Gastrocnemius medialis (tissue), 4 donors: ENCODE measurements around the gene SWAP70. TPM values are rescaled to one million over a fixed set of nuclear protein-coding genes. Genes with fewer than 3 reads are reported as not detected.
A peak's percentile ranks its signal among the peaks of the same experiment; 100 is the strongest.

ENCODE experiments used
- ATAC-seq, 2 donors: fragments of 150-250 bp; one replicate each; pipeline ENCODE4 v1.9.1; 2016
- DNase-seq, 2 donors: peaks; one replicate each; pipeline ENCODE4 v3.0.0-alpha.2; 2019
- H3K27ac ChIP-seq, 4 donors: fragments of 200-600 bp; sonication (generic); 1 replicate in 1 of 4; 2 replicates in 3 of 4; pipeline ENCODE4 v1.5.1; 2016 to 2018; ENCODE audit warnings: mild to moderate bottlenecking in 2 of 4, moderate library complexity in 1 of 4
- H3K27me3 ChIP-seq, 3 donors: fragments of 200-600 bp; sonication (generic) in 2 of 3; 1 replicate in 1 of 3; 2 replicates in 2 of 3; pipeline versions ENCODE4 v1.5.1 to v1.6.0; 2016 to 2019; ENCODE audit warnings: mild to moderate bottlenecking in 1 of 3, moderate library complexity in 1 of 3
- H3K36me3 ChIP-seq, 2 donors: fragments of 200-600 bp; sonication (generic) in 1 of 2; one replicate each; pipeline ENCODE4 v1.5.1; 2017 to 2018
- H3K4me1 ChIP-seq, 2 donors: fragments of 200-600 bp; sonication (generic) in 1 of 2; one replicate each; pipeline ENCODE4 v1.5.1; 2016 to 2017; ENCODE audit warnings: mild to moderate bottlenecking in 2 of 2
- H3K4me3 ChIP-seq, 4 donors: fragments of 200-600 bp; sonication (generic) in 3 of 4; 1 replicate in 1 of 4; 2 replicates in 3 of 4; pipeline ENCODE4 v1.5.1; 2016 to 2019; ENCODE audit warnings: mild to moderate bottlenecking in 2 of 4
- H3K9me3 ChIP-seq, 3 donors: fragments of 200-600 bp; sonication (generic) in 2 of 3; 1 replicate in 1 of 3; 2 replicates in 2 of 3; pipeline ENCODE4 v1.5.1; 2016 to 2019
- CTCF ChIP-seq, 5 experiments: fragments of 450-650 bp in 3 of 5; fragments of 200-600 bp in 2 of 5; sonication (generic) in 2 of 5; IDR thresholded peaks in 4 of 5; conservative IDR thresholded peaks in 1 of 5; 1 replicate in 4 of 5; 2 replicates in 1 of 5; pipeline ENCODE4 v1.5.1; 2016 to 2019; ENCODE audit warnings: antibody characterized with exemption in 5 of 5, mild to moderate bottlenecking in 3 of 5, moderate library complexity in 3 of 5
- POLR2A ChIP-seq, 2 donors: fragments of 450-650 bp; IDR thresholded peaks; one replicate each; pipeline ENCODE4 v1.6.1; 2017; ENCODE audit warnings: antibody characterized with exemption in 2 of 2, mild to moderate bottlenecking in 2 of 2, moderate library complexity in 2 of 2
- in situ Hi-C, 4 donors: fragments of 200-750 bp; cut with MboI; loops; one replicate each; pipeline versions ENCODE4 v1.15.0 to v1.8.0; 2017; ENCODE audit warnings: low sequenced_read_pairs in 4 of 4
- intact Hi-C: fragments of 100-400 bp; cut with DNase I; formaldehyde crosslinking; loops from one replicate; pipeline ENCODE4 v1.15.1; 2023; ENCODE audit warnings: low total_unique reads
- total RNA-seq, 4 donors: library from RNA; depleted of rRNA; stranded (reverse); fragments of >200 nt; gene quantifications; one replicate each; pipeline versions ENCODE4 v1.1.0 to v1.2.3, GENCODE V29; 2016

SWAP70 gene
- total RNA-seq, 4 donors from 2014 or later, result 6.5 to 14.4 (median 9.1) TPM

GRCh38 chr11:9722893-9723292 lies 59.0 kb downstream of the SWAP70 start:
- H3K36me3 ChIP-seq, result no peaks in the 10 kb centered on the region
- H3K27me3 ChIP-seq, result no peaks in the 10 kb centered on the region
- H3K9me3 ChIP-seq, result no peaks in the 10 kb centered on the region
- no peak overlapping the region for H3K4me3 ChIP-seq
- H3K4me1 ChIP-seq, result peaks cover under 1 to 26% of the 10 kb centered on the region in 2 donors
- H3K27ac ChIP-seq, result peak overlapping the region in 1 of 4 donors; percentile 16
- intact Hi-C loops, result no loop called here
- in situ Hi-C loops, result no loop called here
- TF ChIP-seq CTCF (IDR thresholded peaks at IDR 0.05 in 4 of 5, conservative IDR thresholded peaks at IDR 0.05 in 1 of 5) (no peak), POLR2A (IDR thresholded peaks at IDR 0.05) (no peak)
- DNase-seq (no peak), ATAC-seq (no peak)

- TF ChIP-seq CTCF (IDR thresholded peaks at IDR 0.05 in 4 of 5, conservative IDR thresholded peaks at IDR 0.05 in 1 of 5) (no peak), POLR2A (IDR thresholded peaks at IDR 0.05) (no peak)
- intact Hi-C loops (no loop called here), in situ Hi-C loops (no loop called here)
- peaks cover 0 to 4% of the 10 kb centered on the region in 2 donors for H3K4me1 ChIP-seq
- no peaks in the 10 kb centered on the region for H3K9me3 ChIP-seq
- no peaks in the 10 kb centered on the region for H3K27me3 ChIP-seq
- ATAC-seq, result no peak
- no peak overlapping the region for H3K27ac ChIP-seq
- DNase-seq, result no peak
- no peak overlapping the region for H3K4me3 ChIP-seq
- H3K36me3 ChIP-seq, result no peaks in the 10 kb centered on the region
These were observed 62.6 kb downstream of the SWAP70 start for GRCh38 chr11:9726321-9727022.

- no peaks in the 10 kb centered on the region for H3K27me3 ChIP-seq
- ATAC-seq (no peak), DNase-seq (no peak)
- H3K4me3 ChIP-seq, result no peak overlapping the region
- no peaks in the 10 kb centered on the region for H3K9me3 ChIP-seq
- no peaks in the 10 kb centered on the region for H3K4me1 ChIP-seq
- no peak for TF ChIP-seq POLR2A (IDR thresholded peaks at IDR 0.05)
- intact Hi-C loops (no loop called here), in situ Hi-C loops (no loop called here)
- peaks cover 0 to 7% of the 10 kb centered on the region in 2 donors for H3K36me3 ChIP-seq
- H3K27ac ChIP-seq, result no peak overlapping the region
These were observed 64.2 kb downstream of the SWAP70 start for GRCh38 chr11:9728058-9728457.

- TF ChIP-seq CTCF (IDR thresholded peaks at IDR 0.05 in 4 of 5, conservative IDR thresholded peaks at IDR 0.05 in 1 of 5) (no peak), POLR2A (IDR thresholded peaks at IDR 0.05) (no peak)
- DNase-seq (no peak), ATAC-seq (no peak)
- no peaks in the 10 kb centered on the region for H3K4me1 ChIP-seq
- peaks cover 0 to 10% of the 10 kb centered on the region in 2 donors for H3K36me3 ChIP-seq
- no peak overlapping the region for H3K27ac ChIP-seq
- in situ Hi-C loops (no loop called here), intact Hi-C loops (no loop called here)
- no peak overlapping the region for H3K4me3 ChIP-seq
- H3K27me3 ChIP-seq, result no peaks in the 10 kb centered on the region
- H3K9me3 ChIP-seq, result no peaks in the 10 kb centered on the region
These were observed 67.4 kb downstream of the SWAP70 start for GRCh38 chr11:9731256-9731655.

- in situ Hi-C loops, result no loop called here
- Histone ChIP-seq H3K4me1 (no peaks in the 10 kb centered on the region), H3K9me3 (no peaks in the 10 kb centered on the region), H3K27me3 (no peaks in the 10 kb centered on the region), H3K36me3 (peaks cover 0 to 15% of the 10 kb centered on the region in 2 donors), H3K4me3 (no peak overlapping the region), H3K27ac (no peak overlapping the region)
- no peak for TF ChIP-seq POLR2A (IDR thresholded peaks at IDR 0.05)
- no peak for TF ChIP-seq CTCF (IDR thresholded peaks at IDR 0.05 in 4 of 5, conservative IDR thresholded peaks at IDR 0.05 in 1 of 5)
- no peak for DNase-seq
- intact Hi-C loops, result no loop called here
- ATAC-seq, result no peak
These were observed 68.6 kb downstream of the SWAP70 start for GRCh38 chr11:9732453-9732852.
